GM12875 (cell line): ENCODE measurements around the gene MYL6.

Experiments used
- H3K4me3 ChIP-seq: one replicate; pipeline ENCODE4 v1.5.1; 2011; ENCODE audit warnings: low read depth, low read length, control low read depth
- TF ChIP-seq, protein P1 (sequence below): IDR thresholded peaks from 2 replicates; pipeline ENCODE4 v1.5.1; 2011; ENCODE audit warnings: low read depth, mild to moderate bottlenecking, control low read depth, inconsistent platforms, low read length, moderate library complexity, borderline replicate concordance; ENCODE audit not compliant: insufficient read depth

MYL6 gene

DNA sequence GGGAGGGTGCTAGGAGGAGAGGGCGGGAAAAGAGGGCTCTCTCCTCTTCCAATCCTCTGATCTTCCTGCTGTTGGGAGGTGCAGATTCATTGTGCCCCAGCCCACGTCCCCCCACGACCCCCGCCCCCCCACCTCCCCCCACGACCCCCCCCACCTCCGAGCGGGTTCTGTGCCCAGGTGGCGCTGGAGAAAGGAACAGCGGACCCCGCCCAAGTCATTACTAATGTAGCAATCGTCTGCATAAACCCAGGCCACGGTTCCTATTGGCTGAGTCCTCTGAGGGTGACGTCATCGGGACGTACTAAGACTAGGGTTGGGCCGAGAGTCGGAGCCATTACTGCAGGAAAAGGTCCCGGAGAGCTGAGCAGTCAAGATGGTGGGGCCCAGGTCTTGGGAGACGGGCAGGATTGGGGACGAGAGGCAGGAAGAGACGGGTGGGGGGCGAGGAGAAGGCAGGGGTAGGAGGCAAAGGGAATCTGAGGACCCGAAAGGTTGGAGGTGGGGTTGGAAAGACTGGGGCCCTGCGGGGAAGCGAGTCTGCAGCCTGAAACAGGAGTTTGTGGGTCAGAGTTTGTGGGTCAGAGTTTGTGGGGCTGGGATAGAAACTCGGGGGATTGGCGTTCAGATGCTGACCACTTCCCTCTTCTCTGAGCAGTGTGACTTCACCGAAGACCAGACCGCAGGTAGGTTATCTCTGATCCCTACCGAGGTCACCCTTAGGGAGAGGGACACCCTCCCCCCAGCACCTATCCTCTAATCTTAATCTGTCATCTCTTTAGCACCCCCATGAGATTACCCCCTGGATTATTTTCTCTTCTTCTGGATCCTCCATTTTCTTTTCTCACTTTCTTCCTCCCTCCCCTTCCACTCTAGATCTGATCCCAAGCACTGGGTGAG, at the start of gene MYL6:
Gene MYL6 (plus strand): TSS at position 331 of the 897 bp plus-strand sequence. CDS start 43 bp downstream, at position 374.
- peak within 1 kb of the TSS; percentile 78 for H3K4me3 ChIP-seq

DNA sequence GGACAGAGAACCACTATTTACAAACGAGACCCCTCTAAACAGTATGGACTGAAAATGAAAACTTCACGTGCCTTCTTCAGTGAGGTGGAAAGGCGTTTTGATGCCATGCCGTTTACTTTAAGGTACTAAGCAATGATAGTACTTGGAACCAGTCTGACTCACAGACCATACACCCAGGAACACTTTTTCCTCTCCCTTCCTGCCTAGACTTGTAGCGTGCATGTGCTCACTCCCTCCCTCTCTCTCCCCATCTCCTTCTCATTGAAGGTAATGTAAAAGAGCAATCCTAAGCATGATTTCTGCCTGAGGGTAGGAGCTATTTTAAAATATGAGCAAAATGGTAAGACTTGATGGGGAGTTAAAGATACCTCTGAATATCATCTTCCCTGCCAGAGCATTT, 47.6 kb upstream of the MYL6 start:
- TF ChIP-seq, protein P1, sequence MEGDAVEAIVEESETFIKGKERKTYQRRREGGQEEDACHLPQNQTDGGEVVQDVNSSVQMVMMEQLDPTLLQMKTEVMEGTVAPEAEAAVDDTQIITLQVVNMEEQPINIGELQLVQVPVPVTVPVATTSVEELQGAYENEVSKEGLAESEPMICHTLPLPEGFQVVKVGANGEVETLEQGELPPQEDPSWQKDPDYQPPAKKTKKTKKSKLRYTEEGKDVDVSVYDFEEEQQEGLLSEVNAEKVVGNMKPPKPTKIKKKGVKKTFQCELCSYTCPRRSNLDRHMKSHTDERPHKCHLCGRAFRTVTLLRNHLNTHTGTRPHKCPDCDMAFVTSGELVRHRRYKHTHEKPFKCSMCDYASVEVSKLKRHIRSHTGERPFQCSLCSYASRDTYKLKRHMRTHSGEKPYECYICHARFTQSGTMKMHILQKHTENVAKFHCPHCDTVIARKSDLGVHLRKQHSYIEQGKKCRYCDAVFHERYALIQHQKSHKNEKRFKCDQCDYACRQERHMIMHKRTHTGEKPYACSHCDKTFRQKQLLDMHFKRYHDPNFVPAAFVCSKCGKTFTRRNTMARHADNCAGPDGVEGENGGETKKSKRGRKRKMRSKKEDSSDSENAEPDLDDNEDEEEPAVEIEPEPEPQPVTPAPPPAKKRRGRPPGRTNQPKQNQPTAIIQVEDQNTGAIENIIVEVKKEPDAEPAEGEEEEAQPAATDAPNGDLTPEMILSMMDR: no peak
- no peak overlapping the region for H3K4me3 ChIP-seq

More for the DNA sequence above, at the start of gene MYL6:
- TF ChIP-seq, protein P1: no peak

DNA sequence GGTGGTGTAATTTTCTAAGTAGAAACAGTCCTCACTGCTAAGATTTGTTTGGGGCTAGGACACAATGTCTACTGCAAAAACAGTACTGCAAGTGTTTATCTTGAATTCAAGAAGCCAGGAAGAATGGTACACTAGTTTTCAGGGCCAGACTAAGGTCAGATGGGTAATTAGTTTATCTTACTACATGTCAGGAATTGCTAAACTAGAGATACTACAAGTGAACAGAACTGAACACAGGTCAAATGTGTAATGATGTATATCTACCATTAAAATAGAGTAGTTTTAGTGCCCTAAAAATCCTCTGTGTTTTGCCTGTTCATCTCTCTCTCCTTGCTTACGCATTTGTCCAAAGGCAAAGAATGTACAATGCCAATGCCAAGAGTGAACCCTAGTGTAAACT, 44.1 kb upstream of the MYL6 start:
- TF ChIP-seq, protein P1: no peak
- no peak overlapping the region for H3K4me3 ChIP-seq

DNA sequence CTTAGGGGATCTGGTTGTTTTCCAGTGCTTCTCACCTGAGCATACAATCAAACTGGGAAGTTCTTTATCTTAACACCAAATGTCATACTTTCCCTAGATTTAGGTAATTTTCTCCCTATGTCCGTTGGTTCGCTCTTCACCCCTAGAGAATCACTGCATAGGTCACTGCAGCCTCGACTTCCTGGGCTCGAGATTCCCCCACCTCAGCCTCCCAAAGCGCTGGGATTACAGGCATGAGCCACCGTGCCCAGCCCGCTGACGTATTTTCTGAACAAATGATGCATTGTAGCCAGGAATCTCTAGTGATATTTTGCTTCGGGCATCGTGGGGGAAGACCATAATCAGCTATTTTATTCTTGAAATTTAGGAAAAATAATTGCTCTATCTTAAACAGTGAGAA, 42.8 kb upstream of the MYL6 start:
- peak overlapping the region; percentile 78 for H3K4me3 ChIP-seq

DNA sequence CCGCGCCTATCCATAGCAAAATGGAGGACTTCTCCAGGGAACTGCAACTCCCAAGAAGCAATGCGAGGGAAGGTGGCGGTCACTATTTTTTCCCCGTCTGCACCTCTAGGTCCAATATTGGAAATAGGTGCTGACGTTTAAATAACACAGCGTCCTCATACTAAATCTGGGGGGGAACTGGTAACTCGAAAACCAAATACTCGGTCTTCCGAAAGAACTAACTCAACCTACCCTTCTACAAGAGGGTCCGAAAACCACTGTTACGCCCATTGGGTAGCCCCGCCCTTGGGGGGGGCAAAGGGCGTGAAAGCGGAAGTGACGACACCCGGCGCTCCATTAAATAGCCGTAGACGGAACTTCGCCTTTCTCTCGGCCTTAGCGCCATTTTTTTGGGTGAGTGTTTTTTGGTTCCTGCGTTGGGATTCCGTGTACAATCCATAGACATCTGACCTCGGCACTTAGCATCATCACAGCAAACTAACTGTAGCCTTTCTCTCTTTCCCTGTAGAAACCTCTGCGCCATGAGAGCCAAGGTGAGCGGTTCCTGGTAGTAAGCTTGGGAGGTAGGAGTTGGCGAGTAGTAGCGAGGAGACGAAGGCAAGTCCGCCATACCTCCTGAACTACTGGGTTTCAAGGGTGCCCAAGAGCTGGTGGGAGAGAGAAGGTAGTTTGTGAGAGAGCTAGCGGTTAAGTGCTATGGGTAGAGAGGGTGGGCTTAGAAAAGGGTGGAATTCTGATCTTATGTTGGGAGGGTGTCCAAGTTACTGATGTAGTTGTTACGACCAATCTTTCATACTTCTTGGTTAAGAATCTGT, 41.7 kb upstream of the MYL6 start, which contains the start of gene RPL41:
Gene RPL41 (plus strand): TSS at position 367 of the 815 bp plus-strand sequence.
- H3K4me3 ChIP-seq: peak within 1 kb of the TSS; percentile 78
- TF ChIP-seq, protein P1: no peak

More for the DNA sequence above, 42.8 kb upstream of the MYL6 start:
- TF ChIP-seq, protein P1: no peak

DNA sequence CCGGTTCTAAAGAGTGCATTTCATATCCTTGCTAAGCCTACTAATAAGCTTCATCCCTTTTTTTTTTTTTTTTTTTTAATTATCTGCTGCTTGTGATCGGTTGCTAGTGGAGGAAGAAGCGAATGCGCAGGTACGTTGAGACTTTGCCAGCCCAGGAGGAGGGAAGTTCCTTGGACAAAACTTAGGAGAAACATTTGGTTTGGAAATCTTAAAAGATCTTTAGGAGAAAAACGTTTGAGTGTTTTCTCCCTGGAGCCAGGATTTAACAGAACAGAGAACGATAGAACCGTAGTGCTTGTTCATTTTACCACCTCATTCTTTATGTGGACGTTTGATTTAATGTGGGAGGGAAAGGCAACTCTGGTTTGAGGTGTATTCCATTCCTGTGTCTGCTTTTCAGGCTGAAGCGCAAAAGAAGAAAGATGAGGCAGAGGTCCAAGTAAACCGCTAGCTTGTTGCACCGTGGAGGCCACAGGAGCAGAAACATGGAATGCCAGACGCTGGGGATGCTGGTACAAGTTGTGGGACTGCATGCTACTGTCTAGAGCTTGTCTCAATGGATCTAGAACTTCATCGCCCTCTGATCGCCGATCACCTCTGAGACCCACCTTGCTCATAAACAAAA, 41.0 kb upstream of the MYL6 start:
- H3K4me3 ChIP-seq: peak overlapping the region; percentile 78

DNA sequence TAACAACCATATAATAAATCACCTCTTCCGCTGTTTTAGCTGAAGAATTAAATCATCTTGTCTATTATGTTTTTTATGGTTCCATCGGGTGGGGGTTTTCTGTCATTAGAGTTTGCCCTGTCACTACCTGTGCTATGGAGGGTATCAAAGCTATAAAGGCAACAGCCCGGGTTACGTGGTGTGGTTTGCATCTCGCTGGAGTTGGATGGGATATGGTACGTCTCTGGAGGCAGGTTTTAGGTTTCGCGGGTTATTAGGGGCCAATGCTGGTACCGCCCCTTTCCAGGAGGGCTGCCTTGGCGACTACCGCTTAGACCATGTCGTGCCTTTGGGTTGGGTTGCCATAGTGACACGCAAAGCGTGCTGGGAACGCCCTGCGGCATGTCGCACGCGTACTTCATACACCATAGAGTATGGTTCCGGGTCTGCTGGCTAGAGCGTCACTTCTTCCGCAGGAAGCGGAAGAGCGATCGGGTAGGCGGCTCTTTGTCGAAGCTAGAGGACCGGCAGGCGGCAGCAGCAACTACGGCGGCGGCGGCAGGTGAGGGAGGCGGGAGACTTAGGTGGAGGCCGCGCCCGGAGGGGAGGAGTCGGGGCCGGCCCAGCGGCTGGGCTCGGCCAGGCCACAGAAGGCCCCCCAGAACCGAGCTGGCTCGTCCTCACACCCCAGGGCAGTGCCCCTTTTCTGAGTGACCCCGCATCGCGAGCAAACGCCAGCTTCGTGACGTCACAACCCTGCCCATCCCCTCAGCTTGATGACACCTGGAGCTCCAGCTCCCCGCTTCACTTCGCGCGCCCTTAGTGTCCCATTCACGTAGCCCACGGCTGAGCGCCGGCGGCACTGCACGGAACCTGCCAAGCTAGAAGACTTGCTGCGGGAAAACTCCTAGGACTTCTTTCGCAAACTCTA, 40.1 kb upstream of the MYL6 start, which contains the start of gene ZC3H10:
Gene ZC3H10 (plus strand): TSS at position 489 of the 910 bp plus-strand sequence. CDS start 2,297 bp downstream, outside the sequence.
- TF ChIP-seq, protein P1: peak; percentile 47
- peak within 1 kb of the TSS; percentile 78 for H3K4me3 ChIP-seq
